Transverse colon (tissue), 4 donors: Measurements from ENCODE around the gene LNX2. TPM values are rescaled to one million over a fixed set of nuclear protein-coding genes. Genes with fewer than 3 reads are reported as not detected.

ENCODE experiments used
- DNase-seq: peaks from one replicate; pipeline ENCODE4 v3.0.0-alpha.2; 2019
- H3K27ac ChIP-seq, 4 donors: fragments of 200-600 bp; sonication (generic); 2 replicates each; pipeline ENCODE4 v1.5.1; 2016 to 2018; ENCODE audit warnings: inconsistent platforms in 4 of 4
- H3K27me3 ChIP-seq: fragments of 200-600 bp; sonication (generic); 2 replicates; pipeline ENCODE4 v1.5.1; 2017; ENCODE audit warnings: inconsistent platforms
- H3K36me3 ChIP-seq, 4 donors: fragments of 200-600 bp; sonication (generic); 2 replicates each; pipeline ENCODE4 v1.5.1; 2017 to 2019; ENCODE audit warnings: inconsistent platforms in 4 of 4
- H3K4me1 ChIP-seq, 4 donors: fragments of 200-600 bp; sonication (generic); 2 replicates each; pipeline ENCODE4 v1.5.1; 2017 to 2020; ENCODE audit warnings: inconsistent platforms in 4 of 4
- H3K4me3 ChIP-seq, 4 donors: fragments of 200-600 bp; sonication (generic); 1 replicate in 1 of 4; 2 replicates in 3 of 4; pipeline versions ENCODE4 v1.5.1 to v1.6.1; 2017 to 2019; ENCODE audit warnings: inconsistent platforms in 4 of 4
- H3K9me3 ChIP-seq, 2 donors: fragments of 200-600 bp; sonication (generic); 2 replicates each; pipeline ENCODE4 v1.5.1; 2017 to 2019; ENCODE audit warnings: inconsistent platforms in 2 of 2
- CTCF ChIP-seq, 5 experiments: fragments of 200-600 bp in 3 of 5; fragments of 450-650 bp in 2 of 5; sonication (generic) in 3 of 5; IDR thresholded peaks; 1 replicate in 2 of 5; 2 replicates in 3 of 5; pipeline ENCODE4 v1.5.1; 2016 to 2017; ENCODE audit warnings: antibody characterized with exemption in 5 of 5, inconsistent platforms in 3 of 5, mild to moderate bottlenecking in 2 of 5, moderate library complexity in 1 of 5
- EP300 ChIP-seq: sonication (generic); formaldehyde crosslinking; IDR thresholded peaks from one replicate; pipeline ENCODE4 v1.6.1; 2017; ENCODE audit warnings: antibody characterized with exemption, low read depth
- POLR2A ChIP-seq: fragments of 450-650 bp; IDR thresholded peaks from one replicate; pipeline ENCODE4 v1.6.1; 2016; ENCODE audit warnings: antibody characterized with exemption, mild to moderate bottlenecking, moderate library complexity
- POLR2AphosphoS5 ChIP-seq, 3 donors: sonication (generic); formaldehyde crosslinking; IDR thresholded peaks; one replicate each; pipeline ENCODE4 v1.6.1; 2016; ENCODE audit warnings: antibody characterized with exemption in 3 of 3
- WGBS, 2 donors: methylation state at CpG; one replicate each; pipeline ENCODE4 v1.1.5; 2018; ENCODE audit warnings: low coverage in 1 of 2; 5-methylcytosine and 5-hydroxymethylcytosine counted together
- in situ Hi-C, 4 donors: fragments of 200-750 bp; cut with MboI; loops; one replicate each; pipeline versions ENCODE4 v1.15.0 to v1.15.1; 2017; ENCODE audit warnings: low sequenced_read_pairs in 3 of 4, low pct_ligation_motif_present in 1 of 4, low pct_unique_long_range_greater_than_20kb in 1 of 4
- intact Hi-C: fragments of 100-400 bp; cut with DNase I; formaldehyde crosslinking; loops from one replicate; pipeline ENCODE4 v1.15.1; 2023; ENCODE audit warnings: low total_unique reads
- total RNA-seq, 4 donors: library from RNA; depleted of rRNA; stranded (reverse); fragments of >200 nt; gene quantifications; one replicate each; pipeline ENCODE4 v1.1.0, GENCODE V29; 2016

The LNX2 gene
- 10 to 100 TPM in 3 of 4 donors, 1 to 10 TPM in 1; 1.8 to 29.6 (median 18.9) TPM for total RNA-seq

GRCh38 chr13:27620377-27621115 is at the start of gene LNX2:
LNX2 (minus strand) TSS chr13:27620529; CDS start chr13:27581703, 38,826 bp downstream.
- H3K4me3 ChIP-seq, result peak within 1 kb of the TSS; percentile 90 to 98 (median 94)
- no peaks in the 10 kb centered on the region for H3K27me3 ChIP-seq
- H3K27ac ChIP-seq, result peak within 1 kb of the TSS; percentile 99
- peaks cover 8 to 57% (median 28%) of the 10 kb centered on the region in 4 donors for H3K4me1 ChIP-seq
- peak; percentile 99 for DNase-seq
- intact Hi-C loops, result no loop called here
- 0% methylated on average over 2 to 24 of the region's 79 CpGs for WGBS, 2 donors
- TF ChIP-seq CTCF (IDR thresholded peaks at IDR 0.05), result no peak
- TF ChIP-seq POLR2AphosphoS5 (IDR thresholded peaks at IDR 0.05), result peak; percentile 90 to 95 (median 94)
- TF ChIP-seq POLR2A, result peak; percentile 84
- TF ChIP-seq EP300, result no peak
- in situ Hi-C loops, result no loop called here
- no peaks in the 10 kb centered on the region for H3K9me3 ChIP-seq
- no peaks in the 10 kb centered on the region for H3K36me3 ChIP-seq

GRCh38 chr13:27667946-27668345 is 47.6 kb upstream of the LNX2 start:
- in situ Hi-C loops (no loop called here), intact Hi-C loops (no loop called here)
- Histone ChIP-seq H3K36me3 (peaks cover 0 to 8% (median 2%) of the 10 kb centered on the region in 4 donors), H3K27me3 (no peaks in the 10 kb centered on the region), H3K27ac (no peak overlapping the region), H3K4me3 (no peak overlapping the region), H3K4me1 (no peaks in the 10 kb centered on the region), H3K9me3 (no peaks in the 10 kb centered on the region)
- WGBS, 2 donors, result 64 to 100% methylated on average over 1 to 2 of the region's 2 CpGs
- no peak for DNase-seq
- TF ChIP-seq POLR2AphosphoS5 (IDR thresholded peaks at IDR 0.05) (no peak), CTCF (IDR thresholded peaks at IDR 0.05) (no peak), EP300 (no peak), POLR2A (no peak)

- 90 to 93% methylated on average over 2 to 3 of the region's 3 CpGs for WGBS, 2 donors
- in situ Hi-C loops, result no loop called here
- Histone ChIP-seq H3K9me3 (no peaks in the 10 kb centered on the region), H3K27me3 (no peaks in the 10 kb centered on the region), H3K27ac (no peak overlapping the region), H3K4me3 (no peak overlapping the region), H3K36me3 (peaks cover 0 to 8% (median 2%) of the 10 kb centered on the region in 4 donors), H3K4me1 (no peaks in the 10 kb centered on the region)
- no peak for DNase-seq
- intact Hi-C loops, result no loop called here
- TF ChIP-seq POLR2AphosphoS5 (IDR thresholded peaks at IDR 0.05), result no peak
- no peak for TF ChIP-seq CTCF (IDR thresholded peaks at IDR 0.05)
- TF ChIP-seq EP300, result no peak
- TF ChIP-seq POLR2A, result no peak
These were observed 46.6 kb upstream of the LNX2 start for GRCh38 chr13:27666951-27667350.

GRCh38 chr13:27665761-27666160 is 45.4 kb upstream of the LNX2 start:
- H3K4me3 ChIP-seq, result no peak overlapping the region
- no peaks in the 10 kb centered on the region for H3K27me3 ChIP-seq
- intact Hi-C loops, result no loop called here
- H3K4me1 ChIP-seq, result no peaks in the 10 kb centered on the region
- no peak overlapping the region for H3K27ac ChIP-seq
- H3K9me3 ChIP-seq, result no peaks in the 10 kb centered on the region
- TF ChIP-seq CTCF (IDR thresholded peaks at IDR 0.05) (no peak), POLR2A (no peak)
- in situ Hi-C loops, result no loop called here
- DNase-seq, result no peak
- 96% methylated on average over 19 of the region's 19 CpGs; no CpG with 5 or more reads in 1 of the 2 donors for WGBS, 2 donors
- H3K36me3 ChIP-seq, result peaks cover 0 to 8% (median 2%) of the 10 kb centered on the region in 4 donors
